H9 (cell line): ENCODE results near the gene NUTF2. TPM values are rescaled to one million over a fixed set of nuclear protein-coding genes. Genes with fewer than 3 reads are reported as not detected.

Experiments used
- DNase-seq: peaks from one replicate; pipeline ENCODE4 v3.0.0-alpha.2; 2017
- H2AFZ ChIP-seq: one replicate; pipeline ENCODE4 v1.6.1; 2013; ENCODE audit warnings: mild to moderate bottlenecking, low read length, control low read depth, moderate library complexity
- H2AK5ac ChIP-seq: 2 replicates; pipeline ENCODE4 v1.6.1; 2013; ENCODE audit warnings: low read length, control low read depth, mixed read lengths; ENCODE audit not compliant: insufficient read length
- H2BK120ac ChIP-seq: one replicate; pipeline ENCODE4 v1.6.1; 2013; ENCODE audit warnings: low read depth, mild to moderate bottlenecking, low read length, control low read depth, inconsistent platforms; ENCODE audit not compliant: poor library complexity, severe bottlenecking
- H2BK12ac ChIP-seq: 2 replicates; pipeline ENCODE4 v1.6.1; 2013; ENCODE audit warnings: low read length, control low read depth, mixed read lengths, low read depth; ENCODE audit not compliant: insufficient read length
- H2BK15ac ChIP-seq: 2 replicates; pipeline ENCODE4 v1.6.1; 2013; ENCODE audit warnings: low read depth, low read length, control low read depth
- H2BK20ac ChIP-seq: one replicate; pipeline ENCODE4 v1.6.1; 2013; ENCODE audit warnings: low read depth, mild to moderate bottlenecking, low read length, control low read depth, inconsistent platforms; ENCODE audit not compliant: poor library complexity, severe bottlenecking
- H2BK5ac ChIP-seq: 2 replicates; pipeline ENCODE4 v1.6.1; 2013; ENCODE audit warnings: low read length, control low read depth, mixed read lengths; ENCODE audit not compliant: insufficient read length
- H3K14ac ChIP-seq: 2 replicates; pipeline ENCODE4 v1.6.1; 2013; ENCODE audit warnings: low read length, control low read depth; ENCODE audit not compliant: insufficient read depth
- H3K18ac ChIP-seq: 2 replicates; pipeline ENCODE4 v1.6.1; 2013; ENCODE audit warnings: low read depth, mild to moderate bottlenecking, mixed read lengths, low read length, control low read depth; ENCODE audit not compliant: insufficient read length
- H3K23ac ChIP-seq: 2 replicates; pipeline ENCODE4 v1.6.1; 2013; ENCODE audit warnings: low read length, control low read depth, mixed read lengths, low read depth; ENCODE audit not compliant: insufficient read length
- H3K23me2 ChIP-seq: 2 replicates; pipeline ENCODE4 v1.6.1; 2013; ENCODE audit warnings: low read depth, mild to moderate bottlenecking, mixed read lengths, low read length, control low read depth; ENCODE audit not compliant: insufficient read length, poor library complexity, severe bottlenecking
- H3K27ac ChIP-seq: 2 replicates; pipeline ENCODE4 v1.5.1; 2013; ENCODE audit warnings: low read length, control low read depth, mixed read lengths, low read depth; ENCODE audit not compliant: insufficient read length
- H3K27me3 ChIP-seq: 2 replicates; pipeline ENCODE4 v1.6.1; 2013; ENCODE audit warnings: low read length, control low read depth, inconsistent platforms; ENCODE audit not compliant: insufficient read depth
- H3K4ac ChIP-seq: 2 replicates; pipeline ENCODE4 v1.6.1; 2013; ENCODE audit warnings: low read depth, mild to moderate bottlenecking, control low read depth, inconsistent platforms, low read length, moderate library complexity
- H3K4me1 ChIP-seq: 2 replicates; pipeline ENCODE4 v1.6.1; 2013; ENCODE audit warnings: low read length, control low read depth, inconsistent platforms; ENCODE audit not compliant: insufficient read depth
- H3K4me2 ChIP-seq: 2 replicates; pipeline ENCODE4 v1.6.1; 2013; ENCODE audit warnings: low read length, control low read depth, mixed read lengths; ENCODE audit not compliant: insufficient read length, insufficient read depth
- H3K56ac ChIP-seq: 2 replicates; pipeline ENCODE4 v1.6.1; 2013; ENCODE audit warnings: low read depth, mild to moderate bottlenecking, mixed read lengths, low read length, control low read depth; ENCODE audit not compliant: insufficient read length
- H3K79me1 ChIP-seq: 2 replicates; pipeline ENCODE4 v1.6.1; 2013; ENCODE audit warnings: low read depth, mild to moderate bottlenecking, moderate library complexity, low read length, control low read depth, inconsistent platforms; ENCODE audit not compliant: insufficient read depth, poor library complexity, severe bottlenecking
- H3K79me2 ChIP-seq: 2 replicates; pipeline ENCODE4 v1.6.1; 2013; ENCODE audit warnings: low read length, control low read depth, inconsistent platforms; ENCODE audit not compliant: insufficient read depth
- H3K9ac ChIP-seq: 2 replicates; pipeline ENCODE4 v1.6.1; 2013; ENCODE audit warnings: low read length, control low read depth, mixed read lengths; ENCODE audit not compliant: insufficient read length; ENCODE audit errors: extremely low read depth
- H3K9me3 ChIP-seq: one replicate; pipeline ENCODE4 v1.6.1; 2013; ENCODE audit warnings: low read depth, low read length, inconsistent platforms; ENCODE audit not compliant: control insufficient read depth
- H3T11ph ChIP-seq: one replicate; pipeline ENCODE4 v1.6.1; 2013; ENCODE audit warnings: mild to moderate bottlenecking, low read length, control low read depth, inconsistent platforms
- H4K20me1 ChIP-seq: one replicate; pipeline ENCODE4 v1.6.1; 2013; ENCODE audit not compliant: control insufficient read depth, insufficient read length, insufficient read depth
- H4K5ac ChIP-seq: 2 replicates; pipeline ENCODE4 v1.6.1; 2013; ENCODE audit warnings: low read depth, mild to moderate bottlenecking, mixed read lengths, low read length, control low read depth; ENCODE audit not compliant: insufficient read length
- H4K8ac ChIP-seq: replicated peaks from 2 replicates; pipeline ENCODE4 v1.6.1; 2013; ENCODE audit warnings: low read length, control low read depth, mixed read lengths, low read depth; ENCODE audit not compliant: insufficient read length
- H4K91ac ChIP-seq: 2 replicates; pipeline ENCODE4 v1.6.1; 2013; ENCODE audit warnings: low read depth, mild to moderate bottlenecking, moderate library complexity, mixed read lengths, low read length, control low read depth; ENCODE audit not compliant: insufficient read length
- H3K27ac Mint-ChIP-seq, 3 experiments: 2 replicates in 2 of 3; 3 replicates in 1 of 3; pipeline ENCODE4 v1.8.0; 2020 to 2021; ENCODE audit warnings: mixed read lengths in 3 of 3, mild to moderate bottlenecking in 1 of 3, moderate library complexity in 1 of 3
- H3K27me3 Mint-ChIP-seq: 2 replicates; pipeline ENCODE4 v1.8.0; 2021; ENCODE audit warnings: low read depth, mild to moderate bottlenecking, moderate library complexity, mixed read lengths
- H3K36me3 Mint-ChIP-seq, 3 experiments: 2 replicates in 2 of 3; 3 replicates in 1 of 3; pipeline ENCODE4 v1.8.0; 2020 to 2021; ENCODE audit warnings: low read depth in 3 of 3, mixed read lengths in 3 of 3; ENCODE audit not compliant: insufficient read depth in 1 of 3
- H3K4me1 Mint-ChIP-seq, 2 experiments: 2 replicates each; pipeline ENCODE4 v1.8.0; 2020; ENCODE audit warnings: mixed read lengths in 2 of 2
- H3K4me3 Mint-ChIP-seq, 2 experiments: 2 replicates in 1 of 2; 3 replicates in 1 of 2; pipeline ENCODE4 v1.8.0; 2020 to 2021; ENCODE audit warnings: mild to moderate bottlenecking in 2 of 2, mixed read lengths in 2 of 2, moderate library complexity in 1 of 2
- H3K9me3 Mint-ChIP-seq, 2 experiments: 2 replicates in 1 of 2; 3 replicates in 1 of 2; pipeline ENCODE4 v1.8.0; 2020; ENCODE audit warnings: mild to moderate bottlenecking in 2 of 2, mixed read lengths in 2 of 2, moderate library complexity in 1 of 2
- WGBS: extraction: QIAGEN DNeasy Blood & Tissue Kit; methylation state at CpG from one replicate; pipeline ENCODE4 v1.1.7; 2013; ENCODE audit warnings: missing lambda C conversion rate, low lambda C conversion rate, mixed read lengths; ENCODE audit not compliant: insufficient read length; ENCODE audit errors: extremely low coverage; 5-methylcytosine and 5-hydroxymethylcytosine counted together
- total RNA-seq: library from RNA; stranded (reverse); gene quantifications from 2 replicates; pipeline ENCODE4 v1.2.1, GENCODE V29; 2021
- TF ChIP-seq, protein P1 (sequence below): fragments of 200-600 bp; sonication (generic); conservative IDR thresholded peaks from 3 replicates; pipeline ENCODE4 v1.8.0; 2021; ENCODE audit warnings: antibody characterized with exemption, mild to moderate bottlenecking

The NUTF2 gene
- total RNA-seq, 1 experiment from 2014 or later = 198 TPM

DNA sequence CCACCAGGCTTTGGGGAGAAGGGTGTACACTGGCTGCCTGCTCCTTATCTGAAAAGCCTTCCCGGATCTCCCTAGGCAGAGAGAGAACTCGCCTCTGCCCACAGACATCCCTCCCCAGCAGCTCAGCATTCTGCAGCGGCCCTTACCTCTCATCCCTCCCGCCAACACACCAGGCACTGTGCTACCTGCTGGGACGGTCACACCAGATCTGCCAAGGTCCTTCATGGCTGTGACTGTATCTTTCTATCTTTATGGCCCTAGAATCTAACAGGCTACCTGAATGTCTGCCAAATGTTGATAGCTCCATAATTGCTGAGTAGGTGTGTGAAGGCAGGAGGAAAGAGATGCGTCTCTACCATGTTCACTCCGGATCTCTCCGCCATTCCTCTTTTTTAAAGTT, 32.2 kb upstream of the NUTF2 start:
- no peaks in the 10 kb centered on the region for H3K79me2 ChIP-seq
- no peak overlapping the region for H3K27ac Mint-ChIP-seq
- H3K4me1 Mint-ChIP-seq = peaks cover 2% of the 10 kb centered on the region in 2 experiments; a peak in 3 of 4 replicates
- no peak overlapping the region for H4K5ac ChIP-seq
- no peak overlapping the region for H3K4ac ChIP-seq
- no peak overlapping the region for H3K27ac ChIP-seq
- no peak overlapping the region for H2BK20ac ChIP-seq
- no peaks in the 10 kb centered on the region for H4K20me1 ChIP-seq
- H4K8ac ChIP-seq = no peak overlapping the region
- no CpG with 5 or more reads among the region's 8 CpGs for WGBS
- no peak overlapping the region for H2AFZ ChIP-seq
- no peaks in the 10 kb centered on the region; a peak in 1 of 5 replicates for H3K9me3 Mint-ChIP-seq
- H3K56ac ChIP-seq = no peak overlapping the region
- no peak overlapping the region; the same call in 1 of the 2 replicates for H3K14ac ChIP-seq
- no peak overlapping the region for H2BK120ac ChIP-seq
- DNase-seq = no peak
- H3K9ac ChIP-seq = no peak overlapping the region
- TF ChIP-seq, protein P1, sequence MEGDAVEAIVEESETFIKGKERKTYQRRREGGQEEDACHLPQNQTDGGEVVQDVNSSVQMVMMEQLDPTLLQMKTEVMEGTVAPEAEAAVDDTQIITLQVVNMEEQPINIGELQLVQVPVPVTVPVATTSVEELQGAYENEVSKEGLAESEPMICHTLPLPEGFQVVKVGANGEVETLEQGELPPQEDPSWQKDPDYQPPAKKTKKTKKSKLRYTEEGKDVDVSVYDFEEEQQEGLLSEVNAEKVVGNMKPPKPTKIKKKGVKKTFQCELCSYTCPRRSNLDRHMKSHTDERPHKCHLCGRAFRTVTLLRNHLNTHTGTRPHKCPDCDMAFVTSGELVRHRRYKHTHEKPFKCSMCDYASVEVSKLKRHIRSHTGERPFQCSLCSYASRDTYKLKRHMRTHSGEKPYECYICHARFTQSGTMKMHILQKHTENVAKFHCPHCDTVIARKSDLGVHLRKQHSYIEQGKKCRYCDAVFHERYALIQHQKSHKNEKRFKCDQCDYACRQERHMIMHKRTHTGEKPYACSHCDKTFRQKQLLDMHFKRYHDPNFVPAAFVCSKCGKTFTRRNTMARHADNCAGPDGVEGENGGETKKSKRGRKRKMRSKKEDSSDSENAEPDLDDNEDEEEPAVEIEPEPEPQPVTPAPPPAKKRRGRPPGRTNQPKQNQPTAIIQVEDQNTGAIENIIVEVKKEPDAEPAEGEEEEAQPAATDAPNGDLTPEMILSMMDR = no peak
- H2BK5ac ChIP-seq = no peak overlapping the region
- no peaks in the 10 kb centered on the region; the same call in 1 of the 2 replicates for H3K27me3 ChIP-seq
- no peaks in the 10 kb centered on the region for H3K23me2 ChIP-seq
- no peak overlapping the region for H3T11ph ChIP-seq
- H3K4me3 Mint-ChIP-seq = no peak overlapping the region
- no peak overlapping the region for H4K91ac ChIP-seq
- H3K79me1 ChIP-seq = no peaks in the 10 kb centered on the region
- H3K4me2 ChIP-seq = no peak overlapping the region
- no peak overlapping the region for H3K18ac ChIP-seq
- H3K27me3 Mint-ChIP-seq = peaks cover 1% of the 10 kb centered on the region; the same call in 1 of the 2 replicates
- H2BK15ac ChIP-seq = no peak overlapping the region
- H3K36me3 Mint-ChIP-seq = no peaks in the 10 kb centered on the region
- H3K23ac ChIP-seq = no peak overlapping the region
- no peaks in the 10 kb centered on the region for H3K9me3 ChIP-seq
- no peaks in the 10 kb centered on the region for H3K4me1 ChIP-seq
- no peak overlapping the region for H2AK5ac ChIP-seq
- H2BK12ac ChIP-seq = no peak overlapping the region
